Measurements from ENCODE around the gene KCNV2. TPM values are rescaled to one million over a fixed set of nuclear protein-coding genes. Genes with fewer than 3 reads are reported as not detected.

The KCNV2 gene
- total RNA-seq, 1 donor, result not detected

- Histone ChIP-seq H3K79me2 (ENCODE audit: insufficient read depth, low read length) (no peaks in the 10 kb centered on the region), H3K36me3 (ENCODE audit: insufficient read depth, low read length) (no peaks in the 10 kb centered on the region), H2AFZ (ENCODE audit: low read length) (no peak overlapping the region), H3K4me2 (ENCODE audit: insufficient read depth, low read length) (no peak overlapping the region), H3K9me3 (ENCODE audit: low read depth, low read length) (no peaks in the 10 kb centered on the region), H4K20me1 (ENCODE audit: insufficient read depth, low read length) (no peaks in the 10 kb centered on the region), H3K4me1 (ENCODE audit: insufficient read depth, low read length) (peaks cover 3% of the 10 kb centered on the region), H3K27me3 (ENCODE audit: insufficient read depth, low read length) (no peaks in the 10 kb centered on the region), H3K4me3 (ENCODE audit: insufficient read depth, low read length) (no peak overlapping the region), H3K27ac (ENCODE audit: low read depth, low read length) (no peak overlapping the region)
- DNase-seq (ENCODE audit: insufficient read length, low spot score, missing footprints), result no peak
- no peak for TF ChIP-seq CTCF (IDR thresholded peaks at IDR 0.05; ENCODE audit: extremely low read depth, low read depth, low read length)
Observed at GRCh38 chr9:2742214-2742613, 24.9 kb downstream of the KCNV2 start.

GRCh38 chr9:2743937-2744529, 26.7 kb downstream of the KCNV2 start:
- Histone ChIP-seq H3K36me3 (ENCODE audit: insufficient read depth, low read length) (no peaks in the 10 kb centered on the region), H4K20me1 (ENCODE audit: insufficient read depth, low read length) (no peaks in the 10 kb centered on the region), H2AFZ (ENCODE audit: low read length) (no peak overlapping the region), H3K4me2 (ENCODE audit: insufficient read depth, low read length) (no peak overlapping the region), H3K4me3 (ENCODE audit: insufficient read depth, low read length) (no peak overlapping the region), H3K79me2 (ENCODE audit: insufficient read depth, low read length) (no peaks in the 10 kb centered on the region), H3K9me3 (ENCODE audit: low read depth, low read length) (no peaks in the 10 kb centered on the region), H3K4me1 (ENCODE audit: insufficient read depth, low read length) (peaks cover 3% of the 10 kb centered on the region), H3K27ac (ENCODE audit: low read depth, low read length) (no peak overlapping the region), H3K27me3 (ENCODE audit: insufficient read depth, low read length) (no peaks in the 10 kb centered on the region)
- TF ChIP-seq CTCF (IDR thresholded peaks at IDR 0.05; ENCODE audit: extremely low read depth, low read depth, low read length), result no peak
- DNase-seq (ENCODE audit: insufficient read length, low spot score, missing footprints), result no peak

DNA sequence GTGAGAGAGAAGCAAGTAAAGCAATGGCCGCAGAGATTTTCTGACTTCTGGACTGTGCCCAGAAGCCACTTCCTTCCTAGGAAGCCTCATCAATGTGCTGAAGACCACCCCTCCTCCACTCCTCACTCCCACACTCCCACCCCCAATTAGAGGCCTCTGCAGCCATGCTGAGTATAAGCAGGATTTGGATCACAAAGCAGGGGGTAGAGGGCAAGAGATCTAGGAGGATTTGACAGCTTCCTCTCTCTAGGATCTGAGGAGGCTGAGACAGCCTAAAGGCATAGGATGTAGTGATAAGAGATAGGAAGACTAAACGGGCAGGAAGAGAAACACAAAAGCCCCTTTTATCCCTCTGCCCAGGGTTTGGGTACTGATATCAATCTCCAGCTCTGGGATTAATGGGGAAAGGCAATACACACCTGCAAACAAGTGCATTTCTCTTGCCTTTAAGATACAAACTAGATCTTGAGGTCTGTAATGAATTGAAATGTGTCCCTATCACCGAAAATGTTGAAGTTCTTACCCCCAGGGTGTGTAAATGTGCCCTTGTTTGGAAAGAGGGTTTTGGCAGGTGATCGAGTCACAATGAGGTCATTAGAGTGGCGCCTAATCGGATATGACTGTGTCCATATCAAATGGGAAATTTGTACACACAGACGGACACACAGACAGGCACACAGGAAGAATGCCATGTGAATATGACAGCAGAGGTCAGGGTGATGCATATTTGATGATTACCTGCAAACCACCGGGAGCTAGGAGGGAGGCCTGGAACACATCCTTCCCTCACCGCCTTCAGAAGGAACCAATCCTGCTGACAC, 28.5 kb downstream of the KCNV2 start:
- no peak for TF ChIP-seq CTCF (IDR thresholded peaks at IDR 0.05; ENCODE audit: extremely low read depth, low read depth, low read length)
- Histone ChIP-seq H3K4me2 (ENCODE audit: insufficient read depth, low read length) (no peak overlapping the region), H3K9me3 (ENCODE audit: low read depth, low read length) (no peaks in the 10 kb centered on the region), H3K79me2 (ENCODE audit: insufficient read depth, low read length) (no peaks in the 10 kb centered on the region), H3K4me3 (ENCODE audit: insufficient read depth, low read length) (no peak overlapping the region), H4K20me1 (ENCODE audit: insufficient read depth, low read length) (no peaks in the 10 kb centered on the region), H3K4me1 (ENCODE audit: insufficient read depth, low read length) (no peaks in the 10 kb centered on the region), H3K27me3 (ENCODE audit: insufficient read depth, low read length) (no peaks in the 10 kb centered on the region), H2AFZ (ENCODE audit: low read length) (no peak overlapping the region), H3K27ac (ENCODE audit: low read depth, low read length) (no peak overlapping the region), H3K36me3 (ENCODE audit: insufficient read depth, low read length) (no peaks in the 10 kb centered on the region)
- DNase-seq (ENCODE audit: insufficient read length, low spot score, missing footprints), result no peak

DNA sequence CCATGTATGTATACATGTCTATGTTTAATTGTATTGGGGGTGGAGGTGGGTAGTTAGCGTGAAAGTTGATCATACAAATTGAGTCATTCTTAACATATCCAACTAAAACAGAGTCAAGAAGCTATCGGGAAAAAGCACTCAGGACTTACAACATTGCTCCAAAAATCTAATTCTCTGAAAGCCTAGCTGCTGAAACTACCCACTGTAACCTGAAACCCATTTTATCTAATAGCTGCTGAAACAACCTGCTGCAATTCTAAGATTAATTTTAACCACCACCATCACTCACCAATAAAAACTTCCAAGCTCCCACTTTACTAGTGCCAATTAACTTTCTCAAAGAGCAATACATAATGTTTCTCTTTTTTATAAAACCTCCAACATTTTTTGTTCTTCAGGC, 32.2 kb downstream of the KCNV2 start:
- DNase-seq (ENCODE audit: insufficient read length, low spot score, missing footprints), result no peak
- Histone ChIP-seq H3K36me3 (ENCODE audit: insufficient read depth, low read length) (no peaks in the 10 kb centered on the region), H3K27me3 (ENCODE audit: insufficient read depth, low read length) (no peaks in the 10 kb centered on the region), H3K79me2 (ENCODE audit: insufficient read depth, low read length) (no peaks in the 10 kb centered on the region), H4K20me1 (ENCODE audit: insufficient read depth, low read length) (no peaks in the 10 kb centered on the region), H3K4me2 (ENCODE audit: insufficient read depth, low read length) (no peak overlapping the region), H3K4me3 (ENCODE audit: insufficient read depth, low read length) (no peak overlapping the region), H3K9me3 (ENCODE audit: low read depth, low read length) (no peaks in the 10 kb centered on the region), H3K4me1 (ENCODE audit: insufficient read depth, low read length) (no peaks in the 10 kb centered on the region), H2AFZ (ENCODE audit: low read length) (no peak overlapping the region), H3K27ac (ENCODE audit: low read depth, low read length) (no peak overlapping the region)
- no peak for TF ChIP-seq CTCF (IDR thresholded peaks at IDR 0.05; ENCODE audit: extremely low read depth, low read depth, low read length)

All from osteoblast (primary cell).